ENCODE results near the gene UFD1. TPM values are rescaled to one million over a fixed set of nuclear protein-coding genes. Genes with fewer than 3 reads are reported as not detected.

UFD1 gene
- total RNA-seq, 4 donors from 2014 or later, result 39.2 to 74.3 (median 43.5) TPM

- Histone ChIP-seq H3K9me3 (no peaks in the 10 kb centered on the region), H3K4me1 (peaks cover 0 to 16% (median 1%) of the 10 kb centered on the region in 4 donors), H3K27me3 (no peaks in the 10 kb centered on the region), H3K4me3 (no peak overlapping the region), H3K36me3 (peaks cover 0 to 10% (median 0%) of the 10 kb centered on the region in 3 donors), H3K27ac (no peak overlapping the region)
- TF ChIP-seq POLR2A (IDR thresholded peaks at IDR 0.05), result no peak
- no peak for TF ChIP-seq CTCF (IDR thresholded peaks at IDR 0.05)
- no peak for DNase-seq
These were observed 56.3 kb downstream of the UFD1 start for GRCh38 chr22:19422440-19423301.

GRCh38 chr22:19420321-19420720 lies 58.7 kb downstream of the UFD1 start:
- no peak for TF ChIP-seq CTCF (IDR thresholded peaks at IDR 0.05)
- TF ChIP-seq POLR2A (IDR thresholded peaks at IDR 0.05), result no peak
- Histone ChIP-seq H3K9me3 (no peaks in the 10 kb centered on the region), H3K4me1 (peaks cover 0 to 16% (median 1%) of the 10 kb centered on the region in 4 donors), H3K27me3 (no peaks in the 10 kb centered on the region), H3K27ac (no peak overlapping the region), H3K36me3 (peaks cover 0 to 4% (median 0%) of the 10 kb centered on the region in 3 donors), H3K4me3 (no peak overlapping the region)
- DNase-seq, result no peak

- TF ChIP-seq POLR2A (IDR thresholded peaks at IDR 0.05) (no peak), CTCF (IDR thresholded peaks at IDR 0.05) (no peak)
- Histone ChIP-seq H3K27me3 (no peaks in the 10 kb centered on the region), H3K36me3 (no peaks in the 10 kb centered on the region), H3K4me3 (no peak overlapping the region), H3K9me3 (no peaks in the 10 kb centered on the region), H3K27ac (peak overlapping the region in 2 of 4 donors; percentile 20 to 40), H3K4me1 (peaks cover 0 to 16% (median 1%) of the 10 kb centered on the region in 4 donors)
- no peak for DNase-seq
These were observed 59.4 kb downstream of the UFD1 start for GRCh38 chr22:19419464-19420178.

GRCh38 chr22:19419086-19419463 lies 59.9 kb downstream of the UFD1 start:
- no peak for TF ChIP-seq CTCF (IDR thresholded peaks at IDR 0.05)
- no peak for TF ChIP-seq POLR2A (IDR thresholded peaks at IDR 0.05)
- H3K27ac ChIP-seq, result peak overlapping the region in 2 of 4 donors; percentile 16 to 20

GRCh38 chr22:19412923-19413322 lies 66.1 kb downstream of the UFD1 start:
- Histone ChIP-seq H3K9me3 (no peaks in the 10 kb centered on the region), H3K27me3 (no peaks in the 10 kb centered on the region), H3K36me3 (peaks cover 0 to 26% (median 0%) of the 10 kb centered on the region in 3 donors), H3K4me1 (no peaks in the 10 kb centered on the region), H3K4me3 (no peak overlapping the region), H3K27ac (no peak overlapping the region)
- TF ChIP-seq CTCF (IDR thresholded peaks at IDR 0.05) (no peak), POLR2A (IDR thresholded peaks at IDR 0.05) (no peak)
- no peak for DNase-seq

More at GRCh38 chr22:19419086-19419463, 59.9 kb downstream of the UFD1 start:
- H3K9me3 ChIP-seq, result no peaks in the 10 kb centered on the region
- DNase-seq, result peak in 1 of 3 donors; percentile 29
- no peak overlapping the region for H3K4me3 ChIP-seq
- no peaks in the 10 kb centered on the region for H3K36me3 ChIP-seq
- H3K27me3 ChIP-seq, result no peaks in the 10 kb centered on the region
- peaks cover 0 to 12% (median 1%) of the 10 kb centered on the region in 4 donors for H3K4me1 ChIP-seq

Data from Peyer's patch (tissue), 4 donors.